DOHH2 (cell line): Measurements from ENCODE around the gene PANK3.
"Not testable (repeated sequence)": the region's sequence is repeated elsewhere in the genome, so short reads cannot be mapped to it uniquely, and the experiment has no call there.

Experiments used
- H3F3A ChIP-seq: fragments of 200-600 bp; sonication (generic), shearing (Covaris generic); 2 replicates; pipeline ENCODE4 v1.6.0; 2016; ENCODE audit warnings: antibody characterized with exemption, mild to moderate bottlenecking; ENCODE audit not compliant: control insufficient read depth, insufficient read depth
- H3K27ac ChIP-seq: fragments of 200-600 bp; sonication (generic); 2 replicates; pipeline ENCODE4 v1.5.1; 2014; ENCODE audit warnings: low read depth, mild to moderate bottlenecking, low read length, moderate library complexity
- H3K27me3 ChIP-seq: fragments of 200-600 bp; sonication (generic); 2 replicates; pipeline ENCODE4 v1.6.1; 2014; ENCODE audit warnings: mild to moderate bottlenecking, low read length, mixed read lengths; ENCODE audit not compliant: control insufficient read depth
- H3K36me3 ChIP-seq: fragments of 200-600 bp; sonication (generic); 2 replicates; pipeline ENCODE4 v1.6.1; 2014; ENCODE audit warnings: mild to moderate bottlenecking, low read length, moderate library complexity, mixed read lengths; ENCODE audit not compliant: control insufficient read depth
- H3K4me1 ChIP-seq: fragments of 200-600 bp; sonication (generic); 2 replicates; pipeline ENCODE4 v1.6.1; 2014; ENCODE audit warnings: mild to moderate bottlenecking, low read length, mixed read lengths; ENCODE audit not compliant: control insufficient read depth
- H3K4me2 ChIP-seq: fragments of 200-600 bp; sonication (generic); 2 replicates; pipeline ENCODE4 v1.6.0; 2014; ENCODE audit warnings: mild to moderate bottlenecking, low read length, moderate library complexity
- H3K4me3 ChIP-seq: fragments of 200-600 bp; sonication (generic); 2 replicates; pipeline ENCODE4 v1.5.1; 2014; ENCODE audit warnings: mild to moderate bottlenecking, low read length, mixed read lengths
- H3K79me2 ChIP-seq: fragments of 200-600 bp; sonication (generic); 2 replicates; pipeline ENCODE4 v1.6.1; 2014; ENCODE audit warnings: mild to moderate bottlenecking, low read length, mixed read lengths; ENCODE audit not compliant: control insufficient read depth
- H3K9me2 ChIP-seq: fragments of 200-600 bp; sonication (generic); replicated peaks from 2 replicates; pipeline ENCODE4 v1.6.1; 2014; ENCODE audit warnings: mild to moderate bottlenecking, low read length, mixed read lengths; ENCODE audit not compliant: control insufficient read depth
- H3K9me3 ChIP-seq: fragments of 200-600 bp; sonication (generic); 2 replicates; pipeline ENCODE4 v1.6.1; 2014; ENCODE audit warnings: antibody characterized with exemption, low read length, mixed read lengths; ENCODE audit not compliant: control insufficient read depth, insufficient read depth
- H4K20me1 ChIP-seq: fragments of 200-600 bp; sonication (generic); 2 replicates; pipeline ENCODE4 v1.6.0; 2014; ENCODE audit warnings: low read depth, mild to moderate bottlenecking, antibody characterized with exemption, low read length, moderate library complexity; ENCODE audit not compliant: control insufficient read depth, insufficient read depth
- CTCF ChIP-seq: fragments of 200-600 bp; sonication (generic); IDR thresholded peaks from one replicate; pipeline ENCODE4 v1.5.1; 2014; ENCODE audit warnings: antibody characterized with exemption, mild to moderate bottlenecking, low read depth, low read length; ENCODE audit not compliant: poor library complexity, severe bottlenecking
- EZH2phosphoT487 ChIP-seq: fragments of 200-600 bp; sonication (generic); IDR thresholded peaks from 2 replicates; pipeline ENCODE4 v1.6.1; 2017; ENCODE audit warnings: borderline replicate concordance, mild to moderate bottlenecking, antibody characterized with exemption, low read length, moderate library complexity, mixed read lengths

Gene PANK3

GRCh38 chr5:168599826-168600225, 20.7 kb upstream of the PANK3 start:
- Histone ChIP-seq H3K4me3 (no peak overlapping the region), H3K4me1 (no peaks in the 10 kb centered on the region), H3K27me3 (no peaks in the 10 kb centered on the region), H4K20me1 (no peaks in the 10 kb centered on the region), H3K36me3 (no peaks in the 10 kb centered on the region), H3K4me2 (no peak overlapping the region), H3K27ac (no peak overlapping the region), H3K9me3 (peaks cover 5% of the 10 kb centered on the region; the same call in 1 of the 2 replicates), H3K9me2 (no peaks in the 10 kb centered on the region), H3K79me2 (no peaks in the 10 kb centered on the region), H3F3A (no peaks in the 10 kb centered on the region)
- TF ChIP-seq CTCF, result no peak
- TF ChIP-seq EZH2phosphoT487, result no peak

- H3K27ac ChIP-seq, result no peak overlapping the region
- H3K9me3 ChIP-seq, result peaks cover 5% of the 10 kb centered on the region; the same call in 1 of the 2 replicates
- H3K9me2 ChIP-seq, result no peaks in the 10 kb centered on the region
- no peaks in the 10 kb centered on the region for H3K4me1 ChIP-seq
- H4K20me1 ChIP-seq, result no peaks in the 10 kb centered on the region
- no peak for TF ChIP-seq CTCF
- TF ChIP-seq EZH2phosphoT487, result no peak
- no peak overlapping the region for H3K4me2 ChIP-seq
- H3K27me3 ChIP-seq, result no peaks in the 10 kb centered on the region
- H3K36me3 ChIP-seq, result no peaks in the 10 kb centered on the region
- no peaks in the 10 kb centered on the region for H3K79me2 ChIP-seq
- H3K4me3 ChIP-seq, result no peak overlapping the region
- no peaks in the 10 kb centered on the region for H3F3A ChIP-seq
These were observed 19.5 kb upstream of the PANK3 start for GRCh38 chr5:168598639-168599038.

- H3K9me3 ChIP-seq, result peaks cover 5% of the 10 kb centered on the region; the same call in 1 of the 2 replicates
- H4K20me1 ChIP-seq, result no peaks in the 10 kb centered on the region
- no peaks in the 10 kb centered on the region for H3K9me2 ChIP-seq
- no peak overlapping the region for H3K4me2 ChIP-seq
- H3K27ac ChIP-seq, result no peak overlapping the region
- TF ChIP-seq CTCF, result no peak
- no peak for TF ChIP-seq EZH2phosphoT487
- H3K27me3 ChIP-seq, result no peaks in the 10 kb centered on the region
- no peak overlapping the region for H3K4me3 ChIP-seq
- H3K79me2 ChIP-seq, result no peaks in the 10 kb centered on the region
- no peaks in the 10 kb centered on the region for H3K4me1 ChIP-seq
- H3K36me3 ChIP-seq, result no peaks in the 10 kb centered on the region
- H3F3A ChIP-seq, result no peaks in the 10 kb centered on the region
These were observed 17.8 kb upstream of the PANK3 start for GRCh38 chr5:168596927-168597326.

GRCh38 chr5:168596122-168596521, 17.0 kb upstream of the PANK3 start:
- H4K20me1 ChIP-seq, H3K9me2 ChIP-seq, H3K27ac ChIP-seq, H3K4me2 ChIP-seq, H3K79me2 ChIP-seq, H3K36me3 ChIP-seq, H3K9me3 ChIP-seq, H3K4me3 ChIP-seq, H3K4me1 ChIP-seq, H3F3A ChIP-seq, H3K27me3 ChIP-seq: not testable (repeated sequence)
